ENCODE data around the gene AKAP13. TPM values are rescaled to one million over a fixed set of nuclear protein-coding genes. Genes with fewer than 3 reads are reported as not detected.

AKAP13 gene
- total RNA-seq, 1 experiment from 2014 or later, result 47.3 TPM

- WGBS (ENCODE audit: extremely low coverage, insufficient read length, low lambda C conversion rate), result no CpG with 5 or more reads among the region's 6 CpGs
- Histone ChIP-seq H3T11ph (ENCODE audit: low read length) (no peak overlapping the region), H3K9me3 (ENCODE audit: control insufficient read depth, low read depth, low read length) (no peaks in the 10 kb centered on the region), H3K4ac (ENCODE audit: low read depth, low read length) (no peak overlapping the region), H2BK120ac (ENCODE audit: low read depth, low read length, poor library complexity, severe bottlenecking) (no peak overlapping the region), H3K9ac (ENCODE audit: extremely low read depth, insufficient read length, low read length) (no peak overlapping the region), H2AFZ (ENCODE audit: low read length) (no peak overlapping the region), H2BK5ac (ENCODE audit: insufficient read length, low read length) (no peak overlapping the region), H3K23ac (ENCODE audit: insufficient read length, low read depth, low read length) (no peak overlapping the region), H3K4me2 (ENCODE audit: insufficient read depth, insufficient read length, low read length) (no peak overlapping the region), H3K23me2 (ENCODE audit: insufficient read length, low read depth, low read length, poor library complexity, severe bottlenecking) (no peaks in the 10 kb centered on the region), H4K91ac (ENCODE audit: insufficient read length, low read depth, low read length) (no peak overlapping the region), H2BK12ac (ENCODE audit: insufficient read length, low read depth, low read length) (no peak overlapping the region), H3K56ac (ENCODE audit: insufficient read length, low read depth, low read length) (no peak overlapping the region), H4K8ac (replicated peaks; ENCODE audit: insufficient read length, low read depth, low read length) (no peak overlapping the region), H3K4me1 (ENCODE audit: insufficient read depth, low read length) (no peaks in the 10 kb centered on the region; the same call in 1 of the 2 replicates), H3K79me2 (ENCODE audit: insufficient read depth, low read length) (no peaks in the 10 kb centered on the region), H3K27me3 (ENCODE audit: insufficient read depth, low read length) (no peaks in the 10 kb centered on the region), H2BK20ac (ENCODE audit: low read depth, low read length, poor library complexity, severe bottlenecking) (no peak overlapping the region), H3K18ac (ENCODE audit: insufficient read length, low read depth, low read length) (no peak overlapping the region), H3K79me1 (ENCODE audit: insufficient read depth, low read depth, low read length, poor library complexity, severe bottlenecking) (no peaks in the 10 kb centered on the region), H4K20me1 (ENCODE audit: control insufficient read depth, insufficient read depth, insufficient read length) (no peaks in the 10 kb centered on the region), H4K5ac (ENCODE audit: insufficient read length, low read depth, low read length) (no peak overlapping the region), H3K27ac (ENCODE audit: insufficient read length, low read depth, low read length) (no peak overlapping the region), H2AK5ac (ENCODE audit: insufficient read length, low read length) (no peak overlapping the region), H2BK15ac (ENCODE audit: low read depth, low read length) (no peak overlapping the region), H3K14ac (ENCODE audit: insufficient read depth, low read length) (no peak overlapping the region)
- Mint-ChIP-seq H3K9me3 (peaks cover 7 to 9% of the 10 kb centered on the region in 2 experiments; a peak in 4 of 5 replicates), H3K27ac (peak overlapping the region in 1 of 3 experiments; percentile 45; a peak in 1 of 7 replicates), H3K4me1 (peaks cover 13 to 31% of the 10 kb centered on the region in 2 experiments), H3K27me3 (ENCODE audit: low read depth) (no peaks in the 10 kb centered on the region), H3K4me3 (no peak overlapping the region), H3K36me3 (ENCODE audit: insufficient read depth in 1 of 3, low read depth in 3 of 3) (peaks cover 8 to 18% (median 9%) of the 10 kb centered on the region in 3 experiments; a peak in 6 of 7 replicates)
- TF ChIP-seq CTCF (conservative IDR thresholded peaks at IDR 0.05), result no peak
- no peak for DNase-seq
Observed at GRCh38 chr15:85557385-85557784, 177.0 kb downstream of the AKAP13 start.
